H9 (cell line): Measurements from ENCODE around the gene POU6F2. TPM values are rescaled to one million over a fixed set of nuclear protein-coding genes. Genes with fewer than 3 reads are reported as not detected.

Source experiments
- DNase-seq: peaks from one replicate; pipeline ENCODE4 v3.0.0-alpha.2; 2017
- H2AFZ ChIP-seq: one replicate; pipeline ENCODE4 v1.6.1; 2013; ENCODE audit warnings: mild to moderate bottlenecking, low read length, control low read depth, moderate library complexity
- H2AK5ac ChIP-seq: 2 replicates; pipeline ENCODE4 v1.6.1; 2013; ENCODE audit warnings: low read length, control low read depth, mixed read lengths; ENCODE audit not compliant: insufficient read length
- H2BK120ac ChIP-seq: one replicate; pipeline ENCODE4 v1.6.1; 2013; ENCODE audit warnings: low read depth, mild to moderate bottlenecking, low read length, control low read depth, inconsistent platforms; ENCODE audit not compliant: poor library complexity, severe bottlenecking
- H2BK12ac ChIP-seq: 2 replicates; pipeline ENCODE4 v1.6.1; 2013; ENCODE audit warnings: low read length, control low read depth, mixed read lengths, low read depth; ENCODE audit not compliant: insufficient read length
- H2BK15ac ChIP-seq: 2 replicates; pipeline ENCODE4 v1.6.1; 2013; ENCODE audit warnings: low read depth, low read length, control low read depth
- H2BK20ac ChIP-seq: one replicate; pipeline ENCODE4 v1.6.1; 2013; ENCODE audit warnings: low read depth, mild to moderate bottlenecking, low read length, control low read depth, inconsistent platforms; ENCODE audit not compliant: poor library complexity, severe bottlenecking
- H2BK5ac ChIP-seq: 2 replicates; pipeline ENCODE4 v1.6.1; 2013; ENCODE audit warnings: low read length, control low read depth, mixed read lengths; ENCODE audit not compliant: insufficient read length
- H3K14ac ChIP-seq: 2 replicates; pipeline ENCODE4 v1.6.1; 2013; ENCODE audit warnings: low read length, control low read depth; ENCODE audit not compliant: insufficient read depth
- H3K18ac ChIP-seq: 2 replicates; pipeline ENCODE4 v1.6.1; 2013; ENCODE audit warnings: low read depth, mild to moderate bottlenecking, mixed read lengths, low read length, control low read depth; ENCODE audit not compliant: insufficient read length
- H3K23ac ChIP-seq: 2 replicates; pipeline ENCODE4 v1.6.1; 2013; ENCODE audit warnings: low read length, control low read depth, mixed read lengths, low read depth; ENCODE audit not compliant: insufficient read length
- H3K23me2 ChIP-seq: 2 replicates; pipeline ENCODE4 v1.6.1; 2013; ENCODE audit warnings: low read depth, mild to moderate bottlenecking, mixed read lengths, low read length, control low read depth; ENCODE audit not compliant: insufficient read length, poor library complexity, severe bottlenecking
- H3K27ac ChIP-seq: 2 replicates; pipeline ENCODE4 v1.5.1; 2013; ENCODE audit warnings: low read length, control low read depth, mixed read lengths, low read depth; ENCODE audit not compliant: insufficient read length
- H3K27me3 ChIP-seq: 2 replicates; pipeline ENCODE4 v1.6.1; 2013; ENCODE audit warnings: low read length, control low read depth, inconsistent platforms; ENCODE audit not compliant: insufficient read depth
- H3K4ac ChIP-seq: 2 replicates; pipeline ENCODE4 v1.6.1; 2013; ENCODE audit warnings: low read depth, mild to moderate bottlenecking, control low read depth, inconsistent platforms, low read length, moderate library complexity
- H3K4me1 ChIP-seq: 2 replicates; pipeline ENCODE4 v1.6.1; 2013; ENCODE audit warnings: low read length, control low read depth, inconsistent platforms; ENCODE audit not compliant: insufficient read depth
- H3K4me2 ChIP-seq: 2 replicates; pipeline ENCODE4 v1.6.1; 2013; ENCODE audit warnings: low read length, control low read depth, mixed read lengths; ENCODE audit not compliant: insufficient read length, insufficient read depth
- H3K56ac ChIP-seq: 2 replicates; pipeline ENCODE4 v1.6.1; 2013; ENCODE audit warnings: low read depth, mild to moderate bottlenecking, mixed read lengths, low read length, control low read depth; ENCODE audit not compliant: insufficient read length
- H3K79me1 ChIP-seq: 2 replicates; pipeline ENCODE4 v1.6.1; 2013; ENCODE audit warnings: low read depth, mild to moderate bottlenecking, moderate library complexity, low read length, control low read depth, inconsistent platforms; ENCODE audit not compliant: insufficient read depth, poor library complexity, severe bottlenecking
- H3K79me2 ChIP-seq: 2 replicates; pipeline ENCODE4 v1.6.1; 2013; ENCODE audit warnings: low read length, control low read depth, inconsistent platforms; ENCODE audit not compliant: insufficient read depth
- H3K9ac ChIP-seq: 2 replicates; pipeline ENCODE4 v1.6.1; 2013; ENCODE audit warnings: low read length, control low read depth, mixed read lengths; ENCODE audit not compliant: insufficient read length; ENCODE audit errors: extremely low read depth
- H3K9me3 ChIP-seq: one replicate; pipeline ENCODE4 v1.6.1; 2013; ENCODE audit warnings: low read depth, low read length, inconsistent platforms; ENCODE audit not compliant: control insufficient read depth
- H3T11ph ChIP-seq: one replicate; pipeline ENCODE4 v1.6.1; 2013; ENCODE audit warnings: mild to moderate bottlenecking, low read length, control low read depth, inconsistent platforms
- H4K20me1 ChIP-seq: one replicate; pipeline ENCODE4 v1.6.1; 2013; ENCODE audit not compliant: control insufficient read depth, insufficient read length, insufficient read depth
- H4K5ac ChIP-seq: 2 replicates; pipeline ENCODE4 v1.6.1; 2013; ENCODE audit warnings: low read depth, mild to moderate bottlenecking, mixed read lengths, low read length, control low read depth; ENCODE audit not compliant: insufficient read length
- H4K8ac ChIP-seq: replicated peaks from 2 replicates; pipeline ENCODE4 v1.6.1; 2013; ENCODE audit warnings: low read length, control low read depth, mixed read lengths, low read depth; ENCODE audit not compliant: insufficient read length
- H4K91ac ChIP-seq: 2 replicates; pipeline ENCODE4 v1.6.1; 2013; ENCODE audit warnings: low read depth, mild to moderate bottlenecking, moderate library complexity, mixed read lengths, low read length, control low read depth; ENCODE audit not compliant: insufficient read length
- H3K27ac Mint-ChIP-seq, 3 experiments: 2 replicates in 2 of 3; 3 replicates in 1 of 3; pipeline ENCODE4 v1.8.0; 2020 to 2021; ENCODE audit warnings: mixed read lengths in 3 of 3, mild to moderate bottlenecking in 1 of 3, moderate library complexity in 1 of 3
- H3K27me3 Mint-ChIP-seq: 2 replicates; pipeline ENCODE4 v1.8.0; 2021; ENCODE audit warnings: low read depth, mild to moderate bottlenecking, moderate library complexity, mixed read lengths
- H3K36me3 Mint-ChIP-seq, 3 experiments: 2 replicates in 2 of 3; 3 replicates in 1 of 3; pipeline ENCODE4 v1.8.0; 2020 to 2021; ENCODE audit warnings: low read depth in 3 of 3, mixed read lengths in 3 of 3; ENCODE audit not compliant: insufficient read depth in 1 of 3
- H3K4me1 Mint-ChIP-seq, 2 experiments: 2 replicates each; pipeline ENCODE4 v1.8.0; 2020; ENCODE audit warnings: mixed read lengths in 2 of 2
- H3K4me3 Mint-ChIP-seq, 2 experiments: 2 replicates in 1 of 2; 3 replicates in 1 of 2; pipeline ENCODE4 v1.8.0; 2020 to 2021; ENCODE audit warnings: mild to moderate bottlenecking in 2 of 2, mixed read lengths in 2 of 2, moderate library complexity in 1 of 2
- H3K9me3 Mint-ChIP-seq, 2 experiments: 2 replicates in 1 of 2; 3 replicates in 1 of 2; pipeline ENCODE4 v1.8.0; 2020; ENCODE audit warnings: mild to moderate bottlenecking in 2 of 2, mixed read lengths in 2 of 2, moderate library complexity in 1 of 2
- CTCF ChIP-seq: fragments of 200-600 bp; sonication (generic); conservative IDR thresholded peaks from 3 replicates; pipeline ENCODE4 v1.8.0; 2021; ENCODE audit warnings: antibody characterized with exemption, mild to moderate bottlenecking
- WGBS: extraction: QIAGEN DNeasy Blood & Tissue Kit; methylation state at CpG from one replicate; pipeline ENCODE4 v1.1.7; 2013; ENCODE audit warnings: missing lambda C conversion rate, low lambda C conversion rate, mixed read lengths; ENCODE audit not compliant: insufficient read length; ENCODE audit errors: extremely low coverage; 5-methylcytosine and 5-hydroxymethylcytosine counted together
- total RNA-seq: library from RNA; stranded (reverse); gene quantifications from 2 replicates; pipeline ENCODE4 v1.2.1, GENCODE V29; 2021

The POU6F2 gene
- total RNA-seq, 1 experiment from 2014 or later: 1.9 TPM

GRCh38 chr7:39269034-39269433 lies 291.3 kb downstream of the POU6F2 start:
- H2BK20ac ChIP-seq: no peak overlapping the region
- H2BK120ac ChIP-seq: no peak overlapping the region
- no peak overlapping the region for H2BK12ac ChIP-seq
- no peak overlapping the region for H3K4me3 Mint-ChIP-seq
- H3K79me2 ChIP-seq: no peaks in the 10 kb centered on the region
- H2BK15ac ChIP-seq: no peak overlapping the region
- H3K4me1 Mint-ChIP-seq: peaks cover 26 to 27% of the 10 kb centered on the region in 2 experiments
- H3K36me3 Mint-ChIP-seq: no peaks in the 10 kb centered on the region
- H3K79me1 ChIP-seq: no peaks in the 10 kb centered on the region
- no peaks in the 10 kb centered on the region; the same call in 1 of the 2 replicates for H3K27me3 Mint-ChIP-seq
- H3K23me2 ChIP-seq: no peaks in the 10 kb centered on the region
- H4K20me1 ChIP-seq: no peaks in the 10 kb centered on the region
- no peak overlapping the region for H3K23ac ChIP-seq
- WGBS: no CpG with 5 or more reads among the region's 2 CpGs
- H3K4me1 ChIP-seq: peaks cover 3% of the 10 kb centered on the region; the same call in 1 of the 2 replicates
- no peak overlapping the region for H4K91ac ChIP-seq
- no peaks in the 10 kb centered on the region for H3K9me3 ChIP-seq
- no peak overlapping the region for H2AFZ ChIP-seq
- no peak overlapping the region for H4K8ac ChIP-seq
- H2AK5ac ChIP-seq: no peak overlapping the region
- DNase-seq: no peak
- H3K4ac ChIP-seq: no peak overlapping the region
- no peaks in the 10 kb centered on the region for H3K27me3 ChIP-seq
- no peak overlapping the region for H3K14ac ChIP-seq
- H3T11ph ChIP-seq: no peak overlapping the region
- H3K27ac Mint-ChIP-seq: no peak overlapping the region; a peak in 1 of 7 replicates
- H3K9me3 Mint-ChIP-seq: no peaks in the 10 kb centered on the region
- H3K27ac ChIP-seq: no peak overlapping the region
- no peak for TF ChIP-seq CTCF
- no peak overlapping the region for H3K18ac ChIP-seq
- no peak overlapping the region for H3K9ac ChIP-seq
- H2BK5ac ChIP-seq: no peak overlapping the region
- no peak overlapping the region for H3K4me2 ChIP-seq
- no peak overlapping the region for H4K5ac ChIP-seq
- no peak overlapping the region for H3K56ac ChIP-seq
